D721Med (cell line): ENCODE results near the gene UBE2Q2.

Experiments used
- DNase-seq: peaks from one replicate; pipeline ENCODE4 v3.0.0; 2011; ENCODE audit warnings: low spot score; ENCODE audit not compliant: insufficient read length
- FAIRE-seq: peaks from 2 replicates; lab custom pipeline; 2011; peaks lifted over from hg19 to GRCh38; lab: Jason Lieb, UNC
- CTCF ChIP-seq: IDR thresholded peaks from 2 replicates; pipeline ENCODE4 v1.5.1; 2012; ENCODE audit warnings: mild to moderate bottlenecking, control low read depth; ENCODE audit not compliant: insufficient read depth; ENCODE audit errors: missing control alignments

Gene UBE2Q2

DNA sequence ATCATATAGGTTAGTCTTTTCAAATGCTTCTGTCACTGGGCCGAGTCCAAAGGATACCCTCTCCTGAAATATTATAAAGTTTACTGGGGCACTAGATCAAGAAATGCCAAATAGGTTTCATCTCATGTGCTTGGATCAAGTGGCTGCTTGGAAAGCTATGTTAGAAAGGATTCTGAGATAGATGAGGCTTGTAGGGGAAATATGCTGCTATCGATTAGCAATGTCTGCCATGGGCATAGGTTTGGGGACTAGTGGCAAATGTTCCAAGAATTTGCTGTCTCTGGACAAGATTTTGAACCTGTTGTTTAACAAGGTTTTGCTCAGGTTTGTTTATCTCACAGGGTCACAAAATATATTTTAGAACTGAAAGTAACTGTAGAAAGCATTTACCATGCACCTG lies 23.0 kb upstream of the UBE2Q2 start:
- FAIRE-seq: no peak
- DNase-seq: no peak
- TF ChIP-seq CTCF: no peak

DNA sequence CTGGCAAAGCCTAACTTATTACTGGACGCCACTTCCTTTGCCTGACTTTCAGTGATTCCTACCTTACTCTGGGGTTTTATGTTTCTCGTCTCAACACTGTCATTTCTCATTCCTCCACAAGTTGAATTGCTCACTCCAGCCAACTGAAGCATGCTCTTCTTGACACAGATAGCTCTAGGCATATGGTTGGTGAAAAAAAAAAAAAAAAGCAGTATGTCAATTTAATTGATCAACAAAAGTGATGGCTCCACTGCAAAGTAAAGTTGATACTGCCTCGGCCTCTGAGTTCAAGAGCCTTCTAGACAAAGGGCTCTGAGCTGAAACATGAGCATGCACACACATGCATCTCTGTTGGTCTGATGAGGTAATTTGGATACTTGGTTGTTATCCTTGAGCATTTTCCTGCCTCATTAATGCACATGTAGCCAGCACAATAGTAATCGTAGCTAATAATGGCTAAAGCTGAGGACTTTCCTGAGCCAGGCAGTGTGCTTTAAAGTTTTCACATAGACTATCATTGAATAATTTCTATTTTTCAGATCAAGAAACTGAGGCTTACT lies 21.4 kb upstream of the UBE2Q2 start:
- FAIRE-seq: no peak
- DNase-seq: no peak
- no peak for TF ChIP-seq CTCF

- DNase-seq (no peak), FAIRE-seq (no peak)
- no peak for TF ChIP-seq CTCF
Observed at GRCh38 chr15:75822685-75823278, 20.5 kb upstream of the UBE2Q2 start.

- DNase-seq: no peak
- no peak for TF ChIP-seq CTCF
- no peak for FAIRE-seq
Observed at GRCh38 chr15:75823860-75824613, 19.2 kb upstream of the UBE2Q2 start.

- TF ChIP-seq CTCF: no peak
- DNase-seq (no peak), FAIRE-seq (no peak)
Observed at GRCh38 chr15:75827691-75828090, 15.6 kb upstream of the UBE2Q2 start.

DNA sequence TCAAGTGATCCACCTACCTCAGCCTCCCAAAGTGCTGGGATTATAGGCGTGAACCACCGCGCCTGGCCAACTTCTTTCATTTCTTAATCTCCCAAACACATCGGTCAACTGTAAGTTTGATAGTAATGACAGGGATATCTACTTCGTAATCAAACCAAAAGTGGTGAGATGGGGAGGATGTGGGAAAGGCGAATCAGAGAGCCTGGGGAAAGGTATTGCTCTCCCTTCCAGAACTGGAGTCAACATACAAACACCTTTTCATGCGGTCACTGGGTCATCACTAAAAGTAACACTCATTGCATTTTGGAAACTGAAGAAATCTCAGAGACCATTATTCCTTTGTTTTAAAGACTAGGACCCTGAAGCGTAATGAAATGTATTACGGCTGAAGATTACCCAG lies 14.8 kb upstream of the UBE2Q2 start:
- DNase-seq (no peak), FAIRE-seq (no peak)
- no peak for TF ChIP-seq CTCF
